HEK293 (cell line): ENCODE measurements around the gene LAYN.

Experiments used
- CTCF ChIA-PET: fragments of 350-600 bp; formaldehyde crosslinking; extraction: SDS; loops from one replicate; lab custom pipeline; 2021; ENCODE audit warnings: antibody characterized with exemption; lab: Yijun Ruan, JAX
- POLR2A ChIA-PET: fragments of 300-600 bp; formaldehyde crosslinking; extraction: SDS; loops from one replicate; lab custom pipeline; 2020; ENCODE audit warnings: antibody characterized with exemption, inconsistent platforms; lab: Yijun Ruan, JAX
- H3K27ac ChIP-seq: fragments of 200-500 bp; sonication (Bioruptor generic); 2 replicates; pipeline ENCODE4 v1.5.1; 2014; ENCODE audit warnings: low read depth, low read length, control low read depth, inconsistent platforms; ENCODE audit errors: extremely low read depth
- H3K36me3 ChIP-seq, 2 experiments: fragments of 200-500 bp in 1 of 2; sonication (Bioruptor generic) in 1 of 2; 1 replicate in 1 of 2; 2 replicates in 1 of 2; pipeline ENCODE4 v1.5.1; 2014 to 2017; ENCODE audit warnings: inconsistent platforms in 2 of 2, low read length in 2 of 2; ENCODE audit not compliant: control insufficient read depth in 2 of 2, insufficient read depth in 1 of 2
- H3K4me1 ChIP-seq: fragments of 200-500 bp; sonication (Bioruptor generic); 2 replicates; pipeline ENCODE4 v1.5.1; 2014; ENCODE audit warnings: mild to moderate bottlenecking, low read length, inconsistent platforms; ENCODE audit not compliant: control insufficient read depth, insufficient read depth
- H3K4me3 ChIP-seq: 2 replicates; pipeline ENCODE4 v1.5.1; 2011; ENCODE audit warnings: low read depth, mild to moderate bottlenecking, control low read depth, low read length, moderate library complexity
- H3K9me3 ChIP-seq: fragments of 200-500 bp; sonication (Bioruptor generic); 2 replicates; pipeline ENCODE4 v1.5.1; 2014; ENCODE audit warnings: low read depth, low read length, inconsistent platforms; ENCODE audit not compliant: control insufficient read depth, insufficient read depth
- AEBP2 ChIP-seq: fragments of 450-650 bp; formaldehyde crosslinking; IDR thresholded peaks from 2 replicates; pipeline ENCODE4 v1.5.1; 2016; ENCODE audit warnings: missing biosample characterization, missing genetic modification characterization, borderline replicate concordance
- BCL11B ChIP-seq: fragments of 450-650 bp; formaldehyde crosslinking; IDR thresholded peaks from 2 replicates; pipeline ENCODE4 v1.5.1; 2016; ENCODE audit warnings: low read depth, missing biosample characterization, missing genetic modification characterization
- MEIS1 ChIP-seq: sonication (generic); formaldehyde crosslinking; IDR thresholded peaks from 2 replicates; pipeline ENCODE4 v1.8.1; 2022; ENCODE audit warnings: missing genetic modification reagents, mild to moderate bottlenecking, borderline replicate concordance
- REPIN1 ChIP-seq: fragments of 450-650 bp; formaldehyde crosslinking; IDR thresholded peaks from 2 replicates; pipeline ENCODE4 v1.5.1; 2017; ENCODE audit warnings: missing biosample characterization, missing genetic modification characterization, low read depth
- SETDB1 ChIP-seq: IDR thresholded peaks from one replicate; pipeline ENCODE4 v1.6.1; 2017; ENCODE audit warnings: mild to moderate bottlenecking, low read length, moderate library complexity, mixed read lengths; ENCODE audit not compliant: insufficient read length
- ZBTB21 ChIP-seq: fragments of 450-650 bp; formaldehyde crosslinking; IDR thresholded peaks from 2 replicates; pipeline ENCODE4 v1.5.1; 2017; ENCODE audit warnings: missing biosample characterization, missing genetic modification characterization
- ZBTB8A ChIP-seq: fragments of 450-650 bp; formaldehyde crosslinking; IDR thresholded peaks from 2 replicates; pipeline ENCODE4 v1.5.1; 2016; ENCODE audit warnings: missing biosample characterization, missing genetic modification characterization
- ZFHX2 ChIP-seq: fragments of 450-650 bp; formaldehyde crosslinking; conservative IDR thresholded peaks from 2 replicates; pipeline ENCODE4 v1.5.1; 2016; ENCODE audit warnings: missing biosample characterization, missing genetic modification characterization
- ZNF10 ChIP-seq: fragments of 450-650 bp; formaldehyde crosslinking; IDR thresholded peaks from 2 replicates; pipeline ENCODE4 v1.5.1; 2017; ENCODE audit warnings: missing biosample characterization, missing genetic modification characterization
- ZNF133 ChIP-seq: fragments of 450-650 bp; formaldehyde crosslinking; IDR thresholded peaks from 2 replicates; pipeline ENCODE4 v1.5.1; 2016; ENCODE audit warnings: missing biosample characterization, missing genetic modification characterization
- ZNF169 ChIP-seq: fragments of 450-650 bp; formaldehyde crosslinking; IDR thresholded peaks from 2 replicates; pipeline ENCODE4 v1.5.1; 2016; ENCODE audit warnings: missing biosample characterization, missing genetic modification characterization
- ZNF184 ChIP-seq: fragments of 450-650 bp; IDR thresholded peaks from 2 replicates; pipeline ENCODE4 v1.5.1; 2018; ENCODE audit warnings: missing biosample characterization, mild to moderate bottlenecking, missing genetic modification characterization
- ZNF214 ChIP-seq: fragments of 450-650 bp; formaldehyde crosslinking; IDR thresholded peaks from 2 replicates; pipeline ENCODE4 v1.5.1; 2017; ENCODE audit warnings: missing biosample characterization, mild to moderate bottlenecking, missing genetic modification characterization, borderline replicate concordance
- ZNF239 ChIP-seq: fragments of 450-650 bp; formaldehyde crosslinking; IDR thresholded peaks from 2 replicates; pipeline ENCODE4 v1.5.1; 2016; ENCODE audit warnings: missing biosample characterization, missing genetic modification characterization
- ZNF266 ChIP-seq: fragments of 450-650 bp; formaldehyde crosslinking; IDR thresholded peaks from 2 replicates; pipeline ENCODE4 v1.5.1; 2016; ENCODE audit warnings: missing biosample characterization, missing genetic modification characterization, low read depth
- ZNF274 ChIP-seq, 2 experiments: fragments of 200-500 bp in 1 of 2; fragments of 450-650 bp in 1 of 2; sonication (Bioruptor generic) in 1 of 2; formaldehyde crosslinking in 1 of 2; IDR thresholded peaks; 2 replicates each; pipeline versions ENCODE4 v1.5.1 to v1.6.1; 2014 to 2016; ENCODE audit warnings: borderline replicate concordance in 1 of 2, inconsistent platforms in 1 of 2, low read length in 1 of 2, missing biosample characterization in 1 of 2, missing genetic modification characterization in 1 of 2
- ZNF335 ChIP-seq: fragments of 450-650 bp; formaldehyde crosslinking; conservative IDR thresholded peaks from 2 replicates; pipeline ENCODE4 v1.5.1; 2016; ENCODE audit warnings: missing biosample characterization, missing genetic modification characterization
- ZNF350 ChIP-seq: fragments of 450-650 bp; formaldehyde crosslinking; IDR thresholded peaks from 2 replicates; pipeline ENCODE4 v1.5.0; 2017; ENCODE audit warnings: missing biosample characterization, mild to moderate bottlenecking, missing genetic modification characterization
- ZNF48 ChIP-seq: fragments of 450-650 bp; formaldehyde crosslinking; IDR thresholded peaks from 2 replicates; pipeline ENCODE4 v1.5.1; 2016; ENCODE audit warnings: missing biosample characterization, missing genetic modification characterization
- ZNF585B ChIP-seq: fragments of 450-650 bp; formaldehyde crosslinking; IDR thresholded peaks from 2 replicates; pipeline ENCODE4 v1.5.1; 2016; ENCODE audit warnings: missing biosample characterization, missing genetic modification characterization
- ZNF629 ChIP-seq: fragments of 450-650 bp; formaldehyde crosslinking; IDR thresholded peaks from 2 replicates; pipeline ENCODE4 v1.5.1; 2017; ENCODE audit warnings: missing biosample characterization, missing genetic modification characterization
- ZNF658 ChIP-seq: fragments of 450-650 bp; formaldehyde crosslinking; IDR thresholded peaks from 2 replicates; pipeline ENCODE4; 2016; ENCODE audit warnings: missing biosample characterization, missing genetic modification characterization
- ZNF660 ChIP-seq: fragments of 450-650 bp; IDR thresholded peaks from 2 replicates; pipeline ENCODE4 v1.5.1; 2018; ENCODE audit warnings: missing biosample characterization, mild to moderate bottlenecking, missing genetic modification characterization
- ZNF837 ChIP-seq: fragments of 450-650 bp; formaldehyde crosslinking; IDR thresholded peaks from 2 replicates; pipeline ENCODE4 v1.5.1; 2016; ENCODE audit warnings: missing biosample characterization, missing genetic modification characterization
- ZSCAN23 ChIP-seq: fragments of 450-650 bp; formaldehyde crosslinking; IDR thresholded peaks from 2 replicates; pipeline ENCODE4 v1.5.1; 2016; ENCODE audit warnings: missing biosample characterization, missing genetic modification characterization
- TF ChIP-seq, protein P1 (sequence below): fragments of 450-650 bp; formaldehyde crosslinking; conservative IDR thresholded peaks from 2 replicates; pipeline ENCODE4 v1.5.1; 2016; ENCODE audit warnings: low read depth, missing biosample characterization, missing genetic modification characterization

Gene LAYN

DNA sequence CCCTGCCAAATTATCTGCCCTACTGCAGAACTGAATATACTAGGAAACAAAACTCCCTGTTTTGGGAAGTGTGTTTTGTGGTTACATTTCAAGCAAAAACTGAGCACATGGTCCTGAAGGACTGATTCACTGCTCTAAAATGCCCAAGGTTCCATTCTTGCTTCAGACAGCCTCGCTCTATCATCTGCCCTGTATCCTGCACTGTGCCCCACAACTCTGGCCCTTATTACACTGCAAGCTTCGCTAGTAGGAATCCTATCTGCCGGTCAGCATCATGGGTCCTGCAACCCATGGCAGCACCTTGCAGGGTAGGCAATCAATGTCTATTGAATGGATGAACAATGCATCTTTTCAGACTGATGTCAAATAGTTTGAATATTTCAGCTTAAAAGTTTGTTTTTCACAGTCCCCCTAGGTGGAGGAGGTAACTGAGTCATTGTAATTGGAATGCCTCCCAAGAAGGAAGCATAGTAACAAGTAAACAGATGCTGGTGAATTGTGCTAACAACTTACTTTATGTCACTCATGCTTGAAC, 21.3 kb downstream of the LAYN start:
- no peaks in the 10 kb centered on the region for H3K9me3 ChIP-seq
- peaks cover 0 to 42% of the 10 kb centered on the region in 2 experiments; a peak in 1 of 3 replicates for H3K36me3 ChIP-seq
- ChIA-PET POLR2A (no interaction called here), CTCF (interaction anchor here (0.7 to 1.2 kb wide), 3 partner anchors 115 to 282 kb away, joined by 3 read pairs; no protein-coding TSS in a partner anchor)
- no peak overlapping the region for H3K4me3 ChIP-seq
- H3K27ac ChIP-seq = no peak overlapping the region
- H3K4me1 ChIP-seq = no peaks in the 10 kb centered on the region
- TF ChIP-seq MEIS1 (CRISPR knock-in tag) = peak; percentile 46; the same call in 1 of the 2 replicates
- TF ChIP-seq REPIN1 (tag by site-specific recombination) = no peak

- H3K27ac ChIP-seq = no peak overlapping the region
- no peak for TF ChIP-seq ZFHX2
- TF ChIP-seq ZBTB8A (tag by site-specific recombination) = no peak
- no peak for TF ChIP-seq ZNF629 (tag by site-specific recombination)
- TF ChIP-seq ZNF658 (tag by site-specific recombination) = no peak
- TF ChIP-seq ZNF585B (tag by site-specific recombination) = no peak
- TF ChIP-seq ZNF350 (tag by site-specific recombination) = no peak
- POLR2A ChIA-PET = no interaction called here
Observed at GRCh38 chr11:111562692-111563389, 22.3 kb downstream of the LAYN start.

DNA sequence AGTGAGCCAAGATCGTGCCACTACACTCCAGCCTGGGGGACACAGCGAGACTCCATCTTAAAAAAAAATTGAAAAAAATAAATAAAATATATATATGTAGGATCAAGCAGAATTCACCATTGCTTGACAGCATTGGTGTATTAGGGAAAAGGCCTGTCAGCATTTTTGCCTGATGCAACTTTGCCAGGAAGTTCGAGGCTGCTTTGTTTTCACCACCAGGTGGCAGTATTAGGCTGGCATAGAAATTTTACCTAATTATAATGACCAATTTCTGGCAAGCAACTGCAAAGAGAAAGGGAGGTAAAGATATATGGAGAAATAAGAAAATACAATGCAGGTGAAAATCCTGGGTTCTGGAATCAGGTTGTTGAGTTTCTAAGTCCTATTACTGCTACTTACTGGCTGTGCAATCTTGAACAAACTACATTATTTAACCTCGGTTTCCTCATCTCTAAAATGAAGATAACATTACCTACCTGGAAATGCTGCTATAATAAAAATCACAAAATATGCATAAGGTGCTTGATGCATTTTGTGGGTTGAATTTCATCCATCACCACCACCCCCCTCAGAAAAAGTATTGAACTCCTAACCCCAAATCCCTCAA, 24.7 kb downstream of the LAYN start:
- no peaks in the 10 kb centered on the region for H3K4me1 ChIP-seq
- peaks cover 0 to 23% of the 10 kb centered on the region in 2 experiments; a peak in 1 of 3 replicates for H3K36me3 ChIP-seq
- no peaks in the 10 kb centered on the region for H3K9me3 ChIP-seq
- POLR2A ChIA-PET = no interaction called here
- CTCF ChIA-PET = interaction anchor here (0.7 to 2.0 kb wide), 7 partner anchors 21 to 279 kb away, joined by 3 to 8 read pairs (median 4); no protein-coding TSS in a partner anchor
- H3K27ac ChIP-seq = no peak overlapping the region
- no peak overlapping the region for H3K4me3 ChIP-seq
- TF ChIP-seq ZNF214 (tag by site-specific recombination) = no peak
- TF ChIP-seq ZBTB21 (tag by site-specific recombination) = no peak
- TF ChIP-seq ZNF133 (tag by site-specific recombination) = no peak
- no peak for TF ChIP-seq ZNF10 (tag by site-specific recombination)
- no peak for TF ChIP-seq ZNF239
- no peak for TF ChIP-seq SETDB1
- TF ChIP-seq ZNF48 (tag by site-specific recombination) = no peak
- no peak for TF ChIP-seq BCL11B (tag by site-specific recombination)
- TF ChIP-seq ZNF837 (tag by site-specific recombination) = no peak
- 0 out of 2 replicates have a peak, but pooled peaks have one; percentile 39 for TF ChIP-seq ZNF335 (tag by site-specific recombination)
- no peak for TF ChIP-seq ZNF266 (tag by site-specific recombination)
- TF ChIP-seq, protein P1, sequence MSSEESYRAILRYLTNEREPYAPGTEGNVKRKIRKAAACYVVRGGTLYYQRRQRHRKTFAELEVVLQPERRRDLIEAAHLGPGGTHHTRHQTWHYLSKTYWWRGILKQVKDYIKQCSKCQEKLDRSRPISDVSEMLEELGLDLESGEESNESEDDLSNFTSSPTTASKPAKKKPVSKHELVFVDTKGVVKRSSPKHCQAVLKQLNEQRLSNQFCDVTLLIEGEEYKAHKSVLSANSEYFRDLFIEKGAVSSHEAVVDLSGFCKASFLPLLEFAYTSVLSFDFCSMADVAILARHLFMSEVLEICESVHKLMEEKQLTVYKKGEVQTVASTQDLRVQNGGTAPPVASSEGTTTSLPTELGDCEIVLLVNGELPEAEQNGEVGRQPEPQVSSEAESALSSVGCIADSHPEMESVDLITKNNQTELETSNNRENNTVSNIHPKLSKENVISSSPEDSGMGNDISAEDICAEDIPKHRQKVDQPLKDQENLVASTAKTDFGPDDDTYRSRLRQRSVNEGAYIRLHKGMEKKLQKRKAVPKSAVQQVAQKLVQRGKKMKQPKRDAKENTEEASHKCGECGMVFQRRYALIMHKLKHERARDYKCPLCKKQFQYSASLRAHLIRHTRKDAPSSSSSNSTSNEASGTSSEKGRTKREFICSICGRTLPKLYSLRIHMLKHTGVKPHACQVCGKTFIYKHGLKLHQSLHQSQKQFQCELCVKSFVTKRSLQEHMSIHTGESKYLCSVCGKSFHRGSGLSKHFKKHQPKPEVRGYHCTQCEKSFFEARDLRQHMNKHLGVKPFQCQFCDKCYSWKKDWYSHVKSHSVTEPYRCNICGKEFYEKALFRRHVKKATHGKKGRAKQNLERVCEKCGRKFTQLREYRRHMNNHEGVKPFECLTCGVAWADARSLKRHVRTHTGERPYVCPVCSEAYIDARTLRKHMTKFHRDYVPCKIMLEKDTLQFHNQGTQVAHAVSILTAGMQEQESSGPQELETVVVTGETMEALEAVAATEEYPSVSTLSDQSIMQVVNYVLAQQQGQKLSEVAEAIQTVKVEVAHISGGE = no peak
- TF ChIP-seq ZNF169 (tag by site-specific recombination) = no peak
- no peak for TF ChIP-seq ZSCAN23 (tag by site-specific recombination)
- TF ChIP-seq ZNF274 (IDR thresholded peaks at IDR 0.05; ENCODE audit: low read length) = no peak
- TF ChIP-seq ZNF274 (tag by site-specific recombination; IDR thresholded peaks at IDR 0.05; ENCODE audit: borderline replicate concordance) = no peak
- TF ChIP-seq AEBP2 (tag by site-specific recombination) = no peak
- TF ChIP-seq ZNF660 (tag by site-specific recombination) = peak; percentile 62; the same call in 1 of the 2 replicates
- 0 out of 2 replicates have a peak, but pooled peaks have one; percentile 20 for TF ChIP-seq ZNF184 (tag by site-specific recombination)

More at GRCh38 chr11:111562692-111563389, 22.3 kb downstream of the LAYN start:
- Histone ChIP-seq H3K36me3 (peaks cover 0 to 33% of the 10 kb centered on the region in 2 experiments; a peak in 1 of 3 replicates), H3K9me3 (no peaks in the 10 kb centered on the region), H3K4me1 (no peaks in the 10 kb centered on the region), H3K4me3 (no peak overlapping the region)
- CTCF ChIA-PET = no interaction called here
